ENCODE data around the gene FAM184A.
A peak's percentile ranks its signal among the peaks of the same experiment; 100 is the strongest.
"Not testable (repeated sequence)": the region's sequence is repeated elsewhere in the genome, so short reads cannot be mapped to it uniquely, and the experiment has no call there.

The FAM184A gene

GRCh38 chr6:119012521-119012920 is 65.9 kb downstream of the FAM184A start:
- DNase-seq: no peak

DNA sequence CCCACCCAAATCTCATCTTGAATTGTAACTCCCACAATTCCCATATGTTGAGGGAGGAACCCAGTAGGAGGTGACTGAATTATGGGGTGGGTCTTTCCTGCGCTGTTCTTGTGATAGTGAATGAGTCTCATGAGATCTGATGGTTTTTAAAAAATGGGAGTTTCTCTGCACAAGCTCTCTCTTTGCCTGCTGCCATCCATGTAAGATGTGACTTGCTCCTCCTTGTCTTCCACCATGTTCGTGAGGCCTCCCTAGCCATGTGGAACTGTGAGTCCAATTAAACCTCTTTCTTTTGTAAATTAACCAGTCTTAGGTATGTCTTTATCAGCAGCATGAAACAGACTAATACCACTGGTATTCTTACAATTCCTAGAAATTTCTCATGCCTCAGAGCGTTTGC is 69.2 kb downstream of the FAM184A start:
- DNase-seq: not testable (repeated sequence)

- DNase-seq: no peak
These were observed 71.5 kb downstream of the FAM184A start for GRCh38 chr6:119006974-119007373.

- DNase-seq: no peak
These were observed 76.4 kb downstream of the FAM184A start for GRCh38 chr6:119002069-119002468.

DNA sequence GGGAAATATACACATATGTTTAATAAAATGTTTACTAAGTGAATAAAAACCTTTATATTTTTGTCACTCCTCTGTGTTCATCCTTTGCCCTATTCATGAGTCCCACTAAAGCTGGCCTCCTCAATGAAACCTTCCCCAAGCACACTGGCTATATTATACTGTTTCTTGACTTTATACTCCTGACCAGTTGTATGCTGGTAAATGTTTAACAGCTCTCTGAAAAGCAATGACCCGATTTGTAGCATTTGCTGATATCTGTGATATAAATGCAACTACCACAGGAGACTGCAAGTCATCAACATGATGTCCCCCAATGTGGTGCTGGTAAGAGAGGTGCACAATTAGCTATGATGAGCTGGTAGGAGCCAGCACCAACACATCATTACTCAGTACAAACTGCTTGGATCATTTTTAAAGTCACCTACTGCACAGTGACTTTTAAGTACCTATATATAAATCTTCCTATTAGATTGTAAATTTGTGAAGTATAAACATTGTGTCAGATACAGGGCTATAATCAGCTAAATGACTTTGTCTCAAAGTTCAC is 78.9 kb downstream of the FAM184A start:
- no peak for DNase-seq

DNA sequence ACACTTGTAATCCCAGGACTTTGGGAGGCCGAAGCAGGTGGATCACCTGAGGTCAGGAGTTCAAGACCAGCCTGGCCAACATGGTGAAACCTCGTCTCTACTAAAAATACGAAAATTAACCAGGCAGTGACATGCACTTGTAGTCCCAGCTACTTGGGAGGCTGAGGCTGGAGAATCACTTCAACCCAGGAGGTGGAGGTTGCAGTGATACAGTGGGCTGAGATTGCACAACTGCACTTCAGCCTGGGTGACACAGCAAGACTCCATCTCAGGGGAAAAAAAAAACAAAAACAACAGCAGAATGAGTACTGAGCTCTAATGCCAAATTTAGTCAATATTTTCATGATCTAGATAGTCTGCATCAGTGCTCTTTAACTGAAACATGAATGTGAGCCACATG is 81.0 kb downstream of the FAM184A start:
- not testable (repeated sequence) for DNase-seq

DNA sequence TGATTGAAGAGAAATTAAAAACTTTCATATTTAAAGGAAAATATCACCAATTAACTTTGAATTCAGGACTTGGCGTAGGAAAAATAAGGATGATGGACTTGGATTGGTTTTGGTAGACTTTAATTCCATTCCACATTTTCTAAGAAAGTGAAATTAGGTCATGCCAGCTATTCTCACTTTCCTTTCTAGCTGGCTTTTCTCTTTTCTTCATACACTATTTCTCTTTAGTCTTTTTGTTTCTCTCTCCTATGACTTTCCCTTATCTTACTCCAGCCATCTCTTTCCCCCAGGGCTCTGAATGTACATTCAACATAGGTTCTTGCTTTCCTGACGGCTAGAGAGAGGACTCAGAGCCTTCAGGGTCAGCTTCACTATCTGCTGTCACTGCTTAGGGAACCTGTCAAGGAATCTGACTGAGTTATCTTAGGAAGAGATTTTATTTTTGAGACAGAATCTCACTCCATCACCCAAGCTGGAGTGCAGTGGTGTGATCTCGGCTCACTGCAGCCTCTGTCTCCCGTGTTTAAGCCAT is 82.1 kb downstream of the FAM184A start:
- DNase-seq: no peak

- DNase-seq: no peak
These were observed 84.6 kb downstream of the FAM184A start for GRCh38 chr6:118993803-118994251.

- DNase-seq: no peak
These were observed 85.1 kb downstream of the FAM184A start for GRCh38 chr6:118993358-118993757.

DNA sequence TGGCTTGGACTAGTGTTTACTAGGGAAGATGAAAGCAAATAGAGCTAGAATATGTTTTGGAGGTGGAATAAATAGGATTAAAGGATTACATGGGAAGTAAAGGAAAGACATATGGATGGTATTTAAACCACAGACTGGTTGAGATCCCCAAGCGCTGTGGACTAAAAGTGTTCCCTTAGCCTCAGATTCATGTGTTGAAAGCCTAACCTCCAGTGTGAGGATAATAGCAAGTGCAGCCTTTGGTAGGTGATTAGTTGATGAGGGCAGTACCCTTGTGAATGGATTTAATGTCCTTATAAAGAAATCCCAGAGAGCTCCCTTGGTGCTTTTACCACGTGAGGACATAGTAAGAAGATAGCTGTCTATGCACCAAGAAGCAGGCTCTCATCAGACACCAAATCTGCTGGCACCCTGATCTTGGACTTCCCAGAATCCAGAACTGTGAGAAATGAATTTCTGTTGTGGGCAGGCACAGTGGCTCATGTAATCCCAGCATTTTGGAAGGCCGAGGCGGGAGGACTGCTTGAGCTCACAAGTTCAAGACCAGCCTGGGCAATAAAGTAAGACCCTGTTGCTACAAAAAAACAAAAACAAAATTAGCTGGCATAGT is 86.2 kb downstream of the FAM184A start:
- DNase-seq: no peak

- no peak for DNase-seq
These were observed 92.2 kb downstream of the FAM184A start for GRCh38 chr6:118986312-118986711.

GRCh38 chr6:118985123-118985830 is 93.2 kb downstream of the FAM184A start:
- DNase-seq: no peak

DNA sequence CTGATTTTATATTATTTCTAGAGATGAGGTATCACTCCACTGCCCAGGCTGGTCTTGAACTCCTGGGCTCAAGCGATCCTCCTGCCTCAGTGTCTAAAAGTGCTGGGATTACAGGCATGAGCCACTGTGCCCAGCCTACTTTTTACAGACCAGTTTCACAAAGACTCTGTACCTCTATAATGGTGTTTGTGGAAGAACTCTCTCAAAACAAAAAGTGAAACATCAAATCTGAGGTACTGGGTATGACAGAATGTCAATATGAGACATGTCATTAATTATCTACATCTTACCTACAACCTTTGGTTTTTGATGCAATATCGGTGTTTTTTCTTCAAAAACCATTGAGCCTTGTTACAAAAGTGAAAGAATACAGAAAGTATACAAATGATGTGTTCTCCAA is 94.1 kb downstream of the FAM184A start:
- no peak for DNase-seq

DNA sequence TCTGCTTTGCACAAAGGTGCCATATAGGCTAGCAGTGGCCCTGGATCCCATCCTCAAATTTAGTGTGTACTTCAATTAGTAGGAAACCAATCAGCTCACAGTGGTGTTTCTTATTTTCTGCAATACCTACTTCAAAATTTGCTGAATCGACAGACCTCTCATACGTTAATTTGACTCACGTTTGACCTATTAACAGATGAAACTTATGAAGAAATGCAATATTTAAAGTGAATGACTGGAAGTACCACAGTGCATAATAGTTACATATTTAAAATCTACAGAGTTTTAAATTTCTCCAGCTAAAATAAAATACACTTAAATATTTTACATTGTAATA is 95.9 kb downstream of the FAM184A start:
- no peak for DNase-seq

GRCh38 chr6:118981884-118982574 is 96.4 kb downstream of the FAM184A start:
- no peak for DNase-seq

DNA sequence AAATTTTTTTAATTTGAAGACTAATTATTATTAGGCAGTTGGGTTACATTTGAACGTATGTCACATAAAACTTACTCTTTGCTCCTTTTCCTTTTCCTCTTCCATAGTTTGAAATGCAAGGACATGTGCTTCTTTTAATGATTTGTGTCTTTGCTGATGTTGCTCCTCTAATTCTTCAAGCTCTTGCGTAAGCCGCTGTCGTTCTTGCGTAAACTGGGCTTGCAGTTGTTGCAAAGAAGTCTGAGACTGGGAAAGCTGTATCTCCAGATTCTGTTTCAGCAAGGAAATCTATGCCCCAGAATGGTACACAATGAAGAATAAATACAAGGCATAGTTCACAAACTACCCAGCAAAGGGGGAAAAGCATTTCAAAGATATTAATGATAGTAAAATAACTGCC is 98.4 kb downstream of the FAM184A start:
- peak; percentile 58 to 77 (median 66) for DNase-seq

GRCh38 chr6:118974790-118975189 is 103.7 kb downstream of the FAM184A start:
- DNase-seq: no peak

- no peak for DNase-seq
These were observed 106.8 kb downstream of the FAM184A start for GRCh38 chr6:118971682-118972081.

DNA sequence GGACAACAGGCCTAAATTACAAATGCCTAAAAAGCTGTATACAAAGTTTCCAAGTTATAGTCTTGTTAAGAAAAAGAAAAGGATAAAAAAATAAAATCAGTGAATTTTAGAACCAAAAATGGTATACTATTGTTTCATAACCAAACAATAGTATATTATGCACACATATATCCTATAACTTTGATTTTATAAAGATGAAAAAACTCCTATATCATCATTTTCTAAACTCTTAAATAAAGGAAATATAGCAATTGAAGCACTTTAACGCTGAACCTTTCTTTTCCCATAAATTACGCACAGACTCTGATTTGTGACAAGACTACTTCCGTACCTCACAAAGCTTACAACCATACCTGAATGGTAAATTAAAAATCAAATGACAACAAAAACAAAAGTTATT is 107.6 kb downstream of the FAM184A start:
- no peak for DNase-seq

GRCh38 chr6:118968416-118968815 is 110.0 kb downstream of the FAM184A start:
- peak in 2 of 3 donors; percentile 10 to 30 for DNase-seq

DNA sequence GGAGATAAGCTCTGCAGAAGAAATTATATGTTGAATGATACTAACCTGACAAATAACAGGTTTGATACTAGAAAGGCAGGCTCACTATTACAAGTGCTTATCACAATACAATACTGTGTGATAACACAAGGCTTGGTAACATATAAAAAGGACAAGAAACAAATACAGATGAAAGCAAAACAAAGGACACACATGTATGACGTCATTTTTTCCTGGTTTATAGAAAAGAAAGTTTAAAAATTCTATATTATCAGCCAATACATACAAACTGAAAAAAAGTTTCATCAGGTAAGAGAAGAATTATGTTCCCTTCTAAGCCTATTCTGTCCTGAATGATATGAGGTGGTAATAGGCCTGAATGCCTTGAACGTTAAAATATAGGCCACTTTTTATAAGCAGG is 111.2 kb downstream of the FAM184A start:
- no peak for DNase-seq

- DNase-seq: no peak
These were observed 112.6 kb downstream of the FAM184A start for GRCh38 chr6:118965843-118966370.

DNA sequence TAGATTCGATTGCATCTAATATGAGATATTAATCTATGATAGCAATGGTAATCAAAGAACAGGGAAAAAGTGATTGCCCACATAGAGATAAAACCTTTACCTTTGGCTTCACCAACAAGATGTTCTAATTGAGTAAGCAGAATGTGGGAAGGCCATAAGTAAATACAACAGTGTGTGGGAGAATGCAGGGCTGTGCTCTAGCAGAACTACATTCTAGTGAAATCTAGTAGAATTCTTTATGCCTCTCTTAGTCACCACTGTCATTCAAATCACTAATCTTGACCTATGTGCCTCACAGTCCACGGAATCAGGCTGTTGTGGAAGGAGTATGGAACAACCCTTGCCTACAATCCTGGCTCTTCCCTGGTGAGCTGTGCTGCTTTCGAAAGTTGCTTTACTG is 113.1 kb downstream of the FAM184A start:
- no peak for DNase-seq

Measured in suppressor macrophage treated with lipopolysaccharide for 1 hour (primary cell).